GM23248 (cell line): ENCODE measurements around the gene TRIM14. TPM values are rescaled to one million over a fixed set of nuclear protein-coding genes. Genes with fewer than 3 reads are reported as not detected.

ENCODE experiments used
- DNase-seq: peaks from one replicate; pipeline ENCODE4 v3.0.0-alpha.2; 2015
- H2AFZ ChIP-seq: fragments of 200-600 bp; sonication (generic); 2 replicates; pipeline ENCODE4 v1.6.1; 2016; ENCODE audit warnings: antibody characterized with exemption
- H3F3A ChIP-seq: fragments of 200-600 bp; sonication (generic); 2 replicates; pipeline ENCODE4 v1.6.1; 2016; ENCODE audit warnings: mild to moderate bottlenecking, antibody characterized with exemption, mixed run types; ENCODE audit not compliant: insufficient read depth
- H3K27ac ChIP-seq: fragments of 200-600 bp; sonication (generic); 2 replicates; pipeline ENCODE4 v1.5.1; 2016; ENCODE audit warnings: mild to moderate bottlenecking
- H3K27me3 ChIP-seq: fragments of 200-600 bp; sonication (generic); replicated peaks from 2 replicates; pipeline ENCODE4 v1.6.1; 2016; ENCODE audit warnings: mild to moderate bottlenecking; ENCODE audit not compliant: insufficient read depth
- H3K36me3 ChIP-seq: fragments of 200-600 bp; sonication (generic); 2 replicates; pipeline ENCODE4 v1.6.1; 2016; ENCODE audit warnings: low read depth, mild to moderate bottlenecking
- H3K4me1 ChIP-seq: fragments of 200-600 bp; sonication (generic); 2 replicates; pipeline ENCODE4 v1.6.1; 2016; ENCODE audit warnings: mild to moderate bottlenecking; ENCODE audit not compliant: insufficient read depth
- H3K4me2 ChIP-seq: fragments of 200-600 bp; sonication (generic); one replicate; pipeline ENCODE4 v1.6.1; 2016; ENCODE audit warnings: mild to moderate bottlenecking; ENCODE audit not compliant: unreplicated experiment
- H3K4me3 ChIP-seq: fragments of 200-600 bp; sonication (generic); 2 replicates; pipeline ENCODE4 v1.5.1; 2016; ENCODE audit warnings: mild to moderate bottlenecking
- H3K79me2 ChIP-seq: fragments of 200-600 bp; sonication (generic); 2 replicates; pipeline ENCODE4 v1.6.1; 2016; ENCODE audit warnings: mild to moderate bottlenecking; ENCODE audit not compliant: insufficient read depth
- H3K9ac ChIP-seq: fragments of 200-600 bp; sonication (generic); 2 replicates; pipeline ENCODE4 v1.6.1; 2016; ENCODE audit warnings: mild to moderate bottlenecking
- H3K9me2 ChIP-seq: fragments of 200-600 bp; sonication (generic); 2 replicates; pipeline ENCODE4 v1.6.1; 2016; ENCODE audit warnings: mixed run types, mild to moderate bottlenecking, moderate library complexity; ENCODE audit not compliant: insufficient read depth
- H3K9me3 ChIP-seq: fragments of 200-600 bp; sonication (generic); one replicate; pipeline ENCODE4 v1.6.1; 2017; ENCODE audit warnings: low read depth
- H4K20me1 ChIP-seq: fragments of 200-600 bp; sonication (generic); 2 replicates; pipeline ENCODE4 v1.6.0; 2016; ENCODE audit not compliant: insufficient read depth
- EZH2 ChIP-seq: fragments of 200-600 bp; sonication (generic); IDR thresholded peaks from 2 replicates; pipeline ENCODE4 v1.6.1; 2018; ENCODE audit warnings: antibody characterized with exemption, mild to moderate bottlenecking; ENCODE audit not compliant: insufficient read depth, poor library complexity, severe bottlenecking
- EZH2phosphoT487 ChIP-seq: fragments of 200-600 bp; sonication (generic); IDR thresholded peaks from 2 replicates; pipeline ENCODE4 v1.6.1; 2018; ENCODE audit warnings: antibody characterized with exemption, moderate library complexity, mild to moderate bottlenecking, low read depth; ENCODE audit not compliant: insufficient read depth
- WGBS, 2 experiments: methylation state at CpG; one replicate each; pipeline ENCODE4 v1.1.6; 2015 to 2017; ENCODE audit warnings: low lambda C conversion rate in 2 of 2, low coverage in 1 of 2; ENCODE audit errors: missing lambda C conversion rate in 2 of 2; 5-methylcytosine and 5-hydroxymethylcytosine counted together
- in situ Hi-C: fragments of 300-500 bp; cut with MboI; formaldehyde crosslinking; loops from 2 replicates; pipeline ENCODE4 v1.15.0; 2020
- polyA plus RNA-seq: library from polyadenylated mRNA; unstranded; fragments of >200 nt; fragmentation: Nextera tagmentation; extraction: Ambion mirVana; gene quantifications from 2 replicates; pipeline ENCODE4 v1.2.1, GENCODE V29; 2016
- total RNA-seq: library from RNA; depleted of rRNA; stranded (reverse); fragments of >200 nt; shearing (Covaris generic); gene quantifications from 2 replicates; pipeline ENCODE4 v1.2.3, GENCODE V29; 2014

Gene TRIM14
- total and polyA plus RNA-seq, 2 experiments from 2014 or later = 6.4 to 7.8 TPM

DNA sequence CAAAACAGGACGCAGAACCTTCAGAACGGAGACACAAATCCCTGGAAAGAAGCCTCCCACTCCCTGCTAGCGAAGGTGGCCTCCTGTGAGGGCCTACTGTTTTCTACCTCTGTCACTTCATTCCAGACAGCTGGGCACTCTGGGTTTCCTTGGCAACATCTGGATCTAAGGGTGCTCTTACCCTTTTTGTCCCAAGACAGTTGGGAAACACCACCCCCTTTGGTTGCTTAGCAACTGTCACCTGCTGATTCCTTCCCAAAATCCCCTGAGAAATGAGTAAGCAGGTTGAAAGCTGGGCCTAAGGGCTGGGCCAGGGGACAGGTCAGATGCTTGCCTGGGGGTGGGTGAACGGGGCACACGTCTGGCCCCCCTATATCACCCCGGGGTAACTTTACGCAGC is 33.1 kb downstream of the TRIM14 start:
- H3K36me3 ChIP-seq = no peaks in the 10 kb centered on the region
- TF ChIP-seq EZH2 (no peak), EZH2phosphoT487 (no peak)
- H3K9me2 ChIP-seq = no peaks in the 10 kb centered on the region
- no peaks in the 10 kb centered on the region for H4K20me1 ChIP-seq
- peaks cover 12% of the 10 kb centered on the region for H3K4me1 ChIP-seq
- DNase-seq = no peak
- H3K4me2 ChIP-seq = no peak overlapping the region
- H3K27me3 ChIP-seq = no peaks in the 10 kb centered on the region
- H3K9me3 ChIP-seq = no peaks in the 10 kb centered on the region
- H3K27ac ChIP-seq = no peak overlapping the region
- H3F3A ChIP-seq = peaks cover 27% of the 10 kb centered on the region
- H2AFZ ChIP-seq = no peak overlapping the region
- no peaks in the 10 kb centered on the region for H3K79me2 ChIP-seq
- in situ Hi-C loops = no loop called here
- H3K4me3 ChIP-seq = no peak overlapping the region
- WGBS, 2 experiments = 70 to 73% methylated on average over 7 of the region's 7 CpGs
- no peak overlapping the region for H3K9ac ChIP-seq

DNA sequence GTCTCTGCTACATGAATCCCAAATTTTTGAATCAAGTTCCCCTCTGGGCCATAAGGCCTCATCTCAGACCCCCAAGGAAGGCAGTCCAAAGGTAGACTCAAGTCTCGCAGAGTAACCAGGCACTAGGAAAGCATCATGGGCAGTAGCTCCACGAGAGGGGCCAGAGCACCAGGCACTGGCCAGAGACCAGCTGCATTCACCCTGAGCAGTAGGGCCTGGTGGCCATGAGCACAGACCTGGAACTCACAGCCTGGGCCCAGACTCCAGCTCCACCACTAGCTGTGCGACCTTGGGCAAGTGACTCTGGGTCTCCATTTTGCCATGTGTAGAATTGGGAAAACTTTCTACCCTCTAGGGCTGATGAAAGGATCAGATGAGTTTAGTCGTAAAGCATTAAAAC is 34.0 kb downstream of the TRIM14 start:
- no peak overlapping the region for H3K4me2 ChIP-seq
- no peaks in the 10 kb centered on the region for H3K36me3 ChIP-seq
- H3K4me3 ChIP-seq = no peak overlapping the region
- WGBS, 2 experiments = 89 to 93% methylated on average over 4 of the region's 4 CpGs
- no peaks in the 10 kb centered on the region for H4K20me1 ChIP-seq
- no peak overlapping the region for H3K27ac ChIP-seq
- H2AFZ ChIP-seq = no peak overlapping the region
- no peak overlapping the region for H3K9ac ChIP-seq
- H3K9me3 ChIP-seq = no peaks in the 10 kb centered on the region
- H3K79me2 ChIP-seq = no peaks in the 10 kb centered on the region
- no peaks in the 10 kb centered on the region for H3K9me2 ChIP-seq
- H3K27me3 ChIP-seq = no peaks in the 10 kb centered on the region
- H3F3A ChIP-seq = peaks cover 32% of the 10 kb centered on the region
- DNase-seq = no peak
- in situ Hi-C loops = no loop called here
- no peak for TF ChIP-seq EZH2phosphoT487
- TF ChIP-seq EZH2 = no peak
- peaks cover 21% of the 10 kb centered on the region for H3K4me1 ChIP-seq

DNA sequence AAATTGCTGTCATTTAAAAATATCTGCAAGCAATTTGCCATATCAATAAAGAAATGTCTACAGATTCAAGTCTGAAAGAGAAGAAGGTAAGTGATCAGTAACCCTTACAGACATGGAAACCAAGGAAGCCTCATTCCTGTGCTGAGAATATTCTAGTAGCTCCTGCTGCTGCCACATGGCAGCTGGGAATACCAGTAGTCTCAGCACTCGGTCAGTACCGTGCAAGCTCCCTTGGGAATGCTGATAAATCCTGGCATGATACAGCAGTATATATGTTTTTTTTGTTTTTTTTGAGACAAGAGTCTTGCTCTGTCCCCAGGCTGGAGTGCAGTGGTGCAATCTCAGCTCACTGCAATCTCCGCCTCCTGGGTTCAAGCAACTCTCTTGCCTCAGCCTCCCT is 34.6 kb downstream of the TRIM14 start:
- in situ Hi-C loops = no loop called here

DNA sequence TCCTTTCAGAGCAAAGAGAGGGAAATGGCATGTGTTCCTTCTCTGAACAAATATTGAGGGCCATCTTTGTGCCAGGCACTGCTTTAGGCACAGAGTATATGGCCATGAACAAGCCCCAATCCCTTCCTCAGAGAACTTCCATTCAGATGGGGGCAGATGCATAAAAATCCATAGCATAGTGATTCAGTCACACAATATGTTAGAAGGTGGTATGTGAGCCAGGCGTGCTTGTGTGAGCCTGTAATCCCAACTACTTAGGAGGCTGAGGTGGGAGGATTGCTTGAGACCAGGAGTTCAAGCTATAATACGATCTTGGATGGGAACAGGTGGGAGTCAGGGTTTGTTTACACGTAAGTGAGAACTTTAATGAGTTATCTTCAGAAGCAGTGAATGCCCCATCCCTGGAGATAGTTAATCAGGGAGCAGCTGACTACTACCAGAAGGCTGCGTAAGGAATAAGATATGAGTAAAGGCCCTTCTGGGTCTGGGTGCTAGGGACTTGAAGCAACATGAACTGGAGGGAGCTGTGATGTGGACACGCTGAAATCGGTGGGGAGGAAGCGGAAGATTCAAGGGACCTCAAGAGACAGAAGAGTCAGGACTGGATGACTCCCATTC is 35.3 kb downstream of the TRIM14 start:
- no peaks in the 10 kb centered on the region for H3K27me3 ChIP-seq
- no peak overlapping the region for H3K4me2 ChIP-seq
- no peaks in the 10 kb centered on the region for H3K9me2 ChIP-seq
- peaks cover 6% of the 10 kb centered on the region; the same call in 1 of the 2 replicates for H3K36me3 ChIP-seq
- no peaks in the 10 kb centered on the region for H4K20me1 ChIP-seq
- H3K4me3 ChIP-seq = no peak overlapping the region
- no peak overlapping the region for H3K27ac ChIP-seq
- H3K79me2 ChIP-seq = no peaks in the 10 kb centered on the region
- in situ Hi-C loops = no loop called here
- no peak overlapping the region for H2AFZ ChIP-seq
- DNase-seq = no peak
- peaks cover 32% of the 10 kb centered on the region for H3F3A ChIP-seq
- H3K9ac ChIP-seq = no peak overlapping the region
- H3K4me1 ChIP-seq = peaks cover 22% of the 10 kb centered on the region
- 94% methylated on average over 7 of the region's 7 CpGs for WGBS, 2 experiments
- H3K9me3 ChIP-seq = no peaks in the 10 kb centered on the region
- no peak for TF ChIP-seq EZH2
- no peak for TF ChIP-seq EZH2phosphoT487

More for the DNA sequence above, 34.6 kb downstream of the TRIM14 start:
- WGBS, 2 experiments = 94 to 95% methylated on average over 3 of the region's 3 CpGs
- H3F3A ChIP-seq = peaks cover 32% of the 10 kb centered on the region
- H3K36me3 ChIP-seq = peaks cover 4% of the 10 kb centered on the region; the same call in 1 of the 2 replicates
- H3K27me3 ChIP-seq = no peaks in the 10 kb centered on the region
- H4K20me1 ChIP-seq = no peaks in the 10 kb centered on the region
- H3K27ac ChIP-seq = no peak overlapping the region
- no peak for DNase-seq
- H3K4me2 ChIP-seq = no peak overlapping the region
- no peaks in the 10 kb centered on the region for H3K79me2 ChIP-seq
- no peak overlapping the region for H2AFZ ChIP-seq
- no peak overlapping the region for H3K4me3 ChIP-seq
- H3K9me3 ChIP-seq = no peaks in the 10 kb centered on the region
- H3K9ac ChIP-seq = no peak overlapping the region
- no peaks in the 10 kb centered on the region for H3K9me2 ChIP-seq
- no peak for TF ChIP-seq EZH2
- TF ChIP-seq EZH2phosphoT487 = no peak
- H3K4me1 ChIP-seq = peaks cover 22% of the 10 kb centered on the region

DNA sequence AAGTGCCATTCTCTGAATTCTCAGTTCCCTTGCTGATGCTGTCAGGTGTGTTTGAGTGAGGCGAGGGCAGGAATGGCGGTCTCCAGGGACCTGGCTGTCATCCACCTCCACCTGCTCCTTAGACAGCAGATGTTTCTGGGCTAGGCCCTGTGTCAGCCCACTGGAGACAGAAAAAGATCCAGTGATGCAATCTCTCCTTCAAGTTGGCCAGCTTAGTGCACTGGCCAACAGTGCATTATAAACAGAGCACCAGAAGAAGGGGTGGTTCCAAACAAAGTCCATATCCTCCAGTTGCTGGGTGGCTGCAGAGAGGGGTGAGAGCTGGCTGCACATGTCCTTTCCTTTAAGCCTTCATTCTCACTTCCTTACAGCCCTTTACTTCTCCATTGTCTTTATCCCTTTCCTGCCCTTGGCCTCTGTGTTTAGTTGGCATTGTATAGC is 35.9 kb downstream of the TRIM14 start:
- TF ChIP-seq EZH2 = no peak
- no peak for TF ChIP-seq EZH2phosphoT487
- no peaks in the 10 kb centered on the region for H3K9me2 ChIP-seq
- no peak overlapping the region for H3K4me3 ChIP-seq
- H3K27me3 ChIP-seq = no peaks in the 10 kb centered on the region
- H4K20me1 ChIP-seq = no peaks in the 10 kb centered on the region
- peaks cover 32% of the 10 kb centered on the region for H3F3A ChIP-seq
- in situ Hi-C loops = no loop called here
- no peak overlapping the region for H3K27ac ChIP-seq
- peaks cover 9% of the 10 kb centered on the region; the same call in 1 of the 2 replicates for H3K36me3 ChIP-seq
- DNase-seq = no peak
- no peaks in the 10 kb centered on the region for H3K9me3 ChIP-seq
- 97% methylated on average over 2 of the region's 2 CpGs for WGBS, 2 experiments
- no peak overlapping the region for H3K9ac ChIP-seq
- peaks cover 22% of the 10 kb centered on the region for H3K4me1 ChIP-seq
- no peak overlapping the region for H2AFZ ChIP-seq
- H3K79me2 ChIP-seq = peaks cover 1% of the 10 kb centered on the region
- H3K4me2 ChIP-seq = no peak overlapping the region
